ENCODE data around the gene SHROOM4. TPM values are rescaled to one million over a fixed set of nuclear protein-coding genes. Genes with fewer than 3 reads are reported as not detected.

SHROOM4 gene
- total RNA-seq, 1 experiment from 2014 or later = 0.05 TPM

DNA sequence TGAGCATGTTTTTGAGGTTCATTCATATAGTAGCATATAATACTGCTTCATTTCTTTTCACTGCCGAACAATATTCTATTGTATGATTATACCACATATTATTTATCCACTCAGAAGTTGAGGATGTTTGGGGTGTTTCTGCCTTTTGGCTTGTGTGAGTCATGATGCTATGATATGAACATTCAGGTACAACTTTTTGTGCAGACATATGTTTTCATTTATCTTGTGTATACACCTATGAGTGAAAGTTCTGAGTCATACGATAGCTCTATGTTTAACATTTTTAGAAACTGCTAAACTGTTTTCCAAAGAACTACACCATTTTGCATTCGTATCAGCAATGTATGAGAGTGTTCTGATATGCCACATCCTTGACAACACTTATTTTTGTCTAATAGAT lies 57.7 kb downstream of the SHROOM4 start:
- Histone ChIP-seq H3K4me1 (ENCODE audit: control insufficient read depth in 1 of 2, insufficient read depth in 2 of 2, low read length in 2 of 2) (no peaks in the 10 kb centered on the region), H3K9ac (ENCODE audit: low read length) (no peak overlapping the region), H4K20me1 (ENCODE audit: insufficient read depth) (no peaks in the 10 kb centered on the region), H3K79me2 (ENCODE audit: insufficient read depth, low read length) (no peaks in the 10 kb centered on the region), H3K4me2 (ENCODE audit: low read length) (no peak overlapping the region), H3K36me3 (ENCODE audit: control insufficient read depth in 1 of 2, insufficient read depth in 2 of 2, low read length in 2 of 2) (no peaks in the 10 kb centered on the region), H3K9me2 (ENCODE audit: insufficient read depth) (no peaks in the 10 kb centered on the region), H3K4me3 (replicated peaks in 1 of 2; ENCODE audit: low read depth in 1 of 2, low read length in 2 of 2) (no peak overlapping the region), H2AFZ (ENCODE audit: low read depth, low read length, poor library complexity, severe bottlenecking) (no peak overlapping the region), H3K9me3 (ENCODE audit: control insufficient read depth in 1 of 2, insufficient read depth in 1 of 2, low read depth in 1 of 2, low read length in 2 of 2) (no peaks in the 10 kb centered on the region), H3K27me3 (ENCODE audit: insufficient read depth, low read length) (no peaks in the 10 kb centered on the region), H3K27ac (ENCODE audit: low read depth, low read length) (no peak overlapping the region)
- no TSS peak for BruUV-seq (replicated peaks)
- ChIA-PET RAD21 (ENCODE audit: low non-redundant PET in 1 of 2, low total read pairs in 2 of 2, uncharacterized antibody in 2 of 2, unreplicated experiment in 2 of 2) (no interaction called here), CTCF (no interaction called here), POLR2A (no interaction called here)
- TF ChIP-seq ZNF274 (IDR thresholded peaks at IDR 0.05; ENCODE audit: low read depth, low read length) (no peak), CBX3 (IDR thresholded peaks at IDR 0.05; ENCODE audit: low read depth) (no peak), REST (IDR thresholded peaks at IDR 0.05; ENCODE audit: low read depth) (no peak), TCF7L2 (IDR thresholded peaks at IDR 0.05; ENCODE audit: borderline replicate concordance, extremely low read depth, insufficient read depth, insufficient read length) (no peak), YY1 (IDR thresholded peaks at IDR 0.05; ENCODE audit: extremely low read depth, insufficient replicate concordance, low read depth, low read length) (no peak), SRF (IDR thresholded peaks at IDR 0.05; ENCODE audit: low read depth) (no peak), ZFX (IDR thresholded peaks at IDR 0.05) (no peak), EGR1 (IDR thresholded peaks at IDR 0.05; ENCODE audit: low read depth) (no peak), FOSL1 (IDR thresholded peaks at IDR 0.05; ENCODE audit: low read depth) (no peak), RAD21 (IDR thresholded peaks at IDR 0.05; ENCODE audit: low read depth) (no peak), POLR2A (IDR thresholded peaks at IDR 0.05; ENCODE audit: borderline replicate concordance, extremely low read depth, insufficient read depth, insufficient read length) (no peak), ELF1 (IDR thresholded peaks at IDR 0.05; ENCODE audit: borderline replicate concordance, low read depth) (no peak), CEBPB (IDR thresholded peaks at IDR 0.05; ENCODE audit: low read depth) (no peak), EZH2phosphoT487 (IDR thresholded peaks at IDR 0.05; ENCODE audit: borderline replicate concordance) (no peak), MAX (IDR thresholded peaks at IDR 0.05) (no peak), SIN3A (IDR thresholded peaks at IDR 0.05; ENCODE audit: low read depth) (no peak)
- TF ChIP-seq, protein P1, sequence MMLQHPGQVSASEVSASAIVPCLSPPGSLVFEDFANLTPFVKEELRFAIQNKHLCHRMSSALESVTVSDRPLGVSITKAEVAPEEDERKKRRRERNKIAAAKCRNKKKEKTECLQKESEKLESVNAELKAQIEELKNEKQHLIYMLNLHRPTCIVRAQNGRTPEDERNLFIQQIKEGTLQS (IDR thresholded peaks at IDR 0.05) = no peak
- TF ChIP-seq, protein P2, sequence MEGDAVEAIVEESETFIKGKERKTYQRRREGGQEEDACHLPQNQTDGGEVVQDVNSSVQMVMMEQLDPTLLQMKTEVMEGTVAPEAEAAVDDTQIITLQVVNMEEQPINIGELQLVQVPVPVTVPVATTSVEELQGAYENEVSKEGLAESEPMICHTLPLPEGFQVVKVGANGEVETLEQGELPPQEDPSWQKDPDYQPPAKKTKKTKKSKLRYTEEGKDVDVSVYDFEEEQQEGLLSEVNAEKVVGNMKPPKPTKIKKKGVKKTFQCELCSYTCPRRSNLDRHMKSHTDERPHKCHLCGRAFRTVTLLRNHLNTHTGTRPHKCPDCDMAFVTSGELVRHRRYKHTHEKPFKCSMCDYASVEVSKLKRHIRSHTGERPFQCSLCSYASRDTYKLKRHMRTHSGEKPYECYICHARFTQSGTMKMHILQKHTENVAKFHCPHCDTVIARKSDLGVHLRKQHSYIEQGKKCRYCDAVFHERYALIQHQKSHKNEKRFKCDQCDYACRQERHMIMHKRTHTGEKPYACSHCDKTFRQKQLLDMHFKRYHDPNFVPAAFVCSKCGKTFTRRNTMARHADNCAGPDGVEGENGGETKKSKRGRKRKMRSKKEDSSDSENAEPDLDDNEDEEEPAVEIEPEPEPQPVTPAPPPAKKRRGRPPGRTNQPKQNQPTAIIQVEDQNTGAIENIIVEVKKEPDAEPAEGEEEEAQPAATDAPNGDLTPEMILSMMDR (IDR thresholded peaks at IDR 0.05 in 2 of 3, conservative IDR thresholded peaks at IDR 0.05 in 1 of 3; ENCODE audit: borderline replicate concordance in 1 of 3, insufficient read depth in 1 of 3, low read depth in 2 of 3, low read length in 2 of 3) = no peak
- TF ChIP-seq, protein P3, sequence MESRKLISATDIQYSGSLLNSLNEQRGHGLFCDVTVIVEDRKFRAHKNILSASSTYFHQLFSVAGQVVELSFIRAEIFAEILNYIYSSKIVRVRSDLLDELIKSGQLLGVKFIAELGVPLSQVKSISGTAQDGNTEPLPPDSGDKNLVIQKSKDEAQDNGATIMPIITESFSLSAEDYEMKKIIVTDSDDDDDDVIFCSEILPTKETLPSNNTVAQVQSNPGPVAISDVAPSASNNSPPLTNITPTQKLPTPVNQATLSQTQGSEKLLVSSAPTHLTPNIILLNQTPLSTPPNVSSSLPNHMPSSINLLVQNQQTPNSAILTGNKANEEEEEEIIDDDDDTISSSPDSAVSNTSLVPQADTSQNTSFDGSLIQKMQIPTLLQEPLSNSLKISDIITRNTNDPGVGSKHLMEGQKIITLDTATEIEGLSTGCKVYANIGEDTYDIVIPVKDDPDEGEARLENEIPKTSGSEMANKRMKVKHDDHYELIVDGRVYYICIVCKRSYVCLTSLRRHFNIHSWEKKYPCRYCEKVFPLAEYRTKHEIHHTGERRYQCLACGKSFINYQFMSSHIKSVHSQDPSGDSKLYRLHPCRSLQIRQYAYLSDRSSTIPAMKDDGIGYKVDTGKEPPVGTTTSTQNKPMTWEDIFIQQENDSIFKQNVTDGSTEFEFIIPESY (IDR thresholded peaks at IDR 0.05; ENCODE audit: extremely low read depth, insufficient replicate concordance, low read length) = no peak
- ATAC-seq (no peak), DNase-seq (ENCODE audit: low read depth, low spot score) (no peak)
- intact Hi-C loops (cut with micrococcal nuclease) = no loop called here
